A673 (cell line): Measurements from ENCODE around the gene MYEOV. TPM values are rescaled to one million over a fixed set of nuclear protein-coding genes. Genes with fewer than 3 reads are reported as not detected.

Experiments
- BruUV-seq: library from RNA; stranded (reverse); fragments of 400-500 nt; replicated peaks from 2 replicates; lab custom pipeline; 2021; lab: Mats Ljungman, UMichigan
- CTCF ChIA-PET: fragments of 300-600 bp; sonication (Branson Sonifier 250); formaldehyde crosslinking; loops from one replicate; lab custom pipeline; 2022; ENCODE audit warnings: antibody characterized with exemption; lab: Charles Lee
- POLR2A ChIA-PET: fragments of 300-600 bp; sonication (Branson Sonifier 250); formaldehyde crosslinking; loops from one replicate; lab custom pipeline; 2022; ENCODE audit warnings: antibody characterized with exemption; ENCODE audit not compliant: low non-redundant PET; lab: Charles Lee
- DNase-seq: peaks from one replicate; pipeline ENCODE4 v3.0.0-alpha.2; 2015; ENCODE audit warnings: low spot score
- H3K27ac ChIP-seq: fragments of 200-600 bp; sonication (generic); 2 replicates; pipeline ENCODE4 v1.5.1; 2016; ENCODE audit warnings: mixed run types, low read depth, mild to moderate bottlenecking, mixed read lengths, antibody characterized with exemption, low read length; ENCODE audit not compliant: poor library complexity, severe bottlenecking
- H3K27me3 ChIP-seq: fragments of 200-600 bp; sonication (generic); replicated peaks from 2 replicates; pipeline ENCODE4 v1.6.1; 2017; ENCODE audit warnings: mixed run types, low read depth, mild to moderate bottlenecking, mixed read lengths, antibody characterized with exemption, low read length; ENCODE audit not compliant: insufficient read depth, poor library complexity
- H3K36me3 ChIP-seq: fragments of 200-600 bp; sonication (generic); 2 replicates; pipeline ENCODE4 v1.6.1; 2016; ENCODE audit warnings: mixed run types, mild to moderate bottlenecking, mixed read lengths, antibody characterized with exemption, low read length; ENCODE audit not compliant: insufficient read depth, poor library complexity, severe bottlenecking
- H3K4me1 ChIP-seq: fragments of 200-600 bp; sonication (generic); 2 replicates; pipeline ENCODE4 v1.6.1; 2017; ENCODE audit warnings: mixed run types, mild to moderate bottlenecking, mixed read lengths, antibody characterized with exemption, low read length; ENCODE audit not compliant: insufficient read depth, poor library complexity, severe bottlenecking
- H3K4me3 ChIP-seq: fragments of 200-600 bp; sonication (generic); 2 replicates; pipeline ENCODE4 v1.5.1; 2016; ENCODE audit warnings: low read depth, mixed run types, mild to moderate bottlenecking, mixed read lengths, low read length; ENCODE audit not compliant: poor library complexity, severe bottlenecking
- H3K9me3 ChIP-seq: fragments of 200-600 bp; sonication (generic); 2 replicates; pipeline ENCODE4 v1.6.1; 2016; ENCODE audit warnings: mixed run types, low read depth, mild to moderate bottlenecking, mixed read lengths, antibody characterized with exemption, low read length; ENCODE audit not compliant: poor library complexity, severe bottlenecking
- CTCF ChIP-seq: fragments of 300-800, 200-600 bp; sonication (generic); conservative IDR thresholded peaks from 2 replicates; pipeline ENCODE4 v1.5.1; 2017; ENCODE audit warnings: low read depth, mild to moderate bottlenecking, antibody characterized with exemption, low read length, moderate library complexity, mixed read lengths
- EZH2 ChIP-seq: fragments of 200-600 bp; sonication (generic); IDR thresholded peaks from 2 replicates; pipeline ENCODE4 v1.6.1; 2017; ENCODE audit warnings: borderline replicate concordance, low read depth, mild to moderate bottlenecking, mixed read lengths, antibody characterized with exemption, low read length; ENCODE audit not compliant: poor library complexity, severe bottlenecking
- intact Hi-C: fragments of 100-400 bp; cut with micrococcal nuclease; formaldehyde crosslinking; loops from one replicate; pipeline ENCODE4 v1.10.0; 2022; ENCODE audit not compliant: unreplicated experiment
- total RNA-seq: library from RNA; stranded (reverse); gene quantifications from 2 replicates; pipeline ENCODE4 v1.2.3, GENCODE V29; 2021

Gene MYEOV
- total RNA-seq, 1 experiment from 2014 or later: 174 TPM

GRCh38 chr11:69339041-69339733 lies 45.2 kb downstream of the MYEOV start:
- peaks cover 17% of the 10 kb centered on the region for H3K4me1 ChIP-seq
- no peak for DNase-seq
- intact Hi-C loops: no loop called here
- no peak overlapping the region for H3K27ac ChIP-seq
- H3K27me3 ChIP-seq: no peaks in the 10 kb centered on the region
- TF ChIP-seq EZH2 (no peak), CTCF (no peak)
- H3K36me3 ChIP-seq: peaks cover 52% of the 10 kb centered on the region
- H3K9me3 ChIP-seq: peaks cover 8% of the 10 kb centered on the region
- H3K4me3 ChIP-seq: no peak overlapping the region
- BruUV-seq: no TSS peak
- CTCF ChIA-PET: no interaction called here
- POLR2A ChIA-PET: no interaction called here

- DNase-seq: no peak
- TF ChIP-seq EZH2 (no peak), CTCF (no peak)
- no peak overlapping the region for H3K4me3 ChIP-seq
- peaks cover 14% of the 10 kb centered on the region for H3K4me1 ChIP-seq
- H3K27me3 ChIP-seq: no peaks in the 10 kb centered on the region
- intact Hi-C loops: no loop called here
- peaks cover 8% of the 10 kb centered on the region for H3K9me3 ChIP-seq
- CTCF ChIA-PET: no interaction called here
- H3K27ac ChIP-seq: no peak overlapping the region
- POLR2A ChIA-PET: no interaction called here
- no TSS peak for BruUV-seq
- H3K36me3 ChIP-seq: peaks cover 57% of the 10 kb centered on the region
Measured at GRCh38 chr11:69339983-69340565, 46.1 kb downstream of the MYEOV start.

GRCh38 chr11:69342588-69343330 lies 48.8 kb downstream of the MYEOV start:
- intact Hi-C loops: no loop called here
- POLR2A ChIA-PET: interaction anchor here (0.6 kb wide), 2 partner anchors 31 to 95 kb away, joined by 3 to 4 read pairs; no protein-coding TSS in a partner anchor
- Histone ChIP-seq H3K27me3 (no peaks in the 10 kb centered on the region), H3K9me3 (peaks cover 8% of the 10 kb centered on the region), H3K4me1 (peaks cover 20% of the 10 kb centered on the region), H3K27ac (no peak overlapping the region), H3K4me3 (no peak overlapping the region), H3K36me3 (peaks cover 69% of the 10 kb centered on the region)
- CTCF ChIA-PET: no interaction called here
- no peak for TF ChIP-seq EZH2
- no peak for TF ChIP-seq CTCF
- DNase-seq: no peak
- no TSS peak for BruUV-seq
